AG10803 (cell line): ENCODE measurements around the gene NPLOC4.

Source experiments
- DNase-seq: peaks from one replicate; pipeline ENCODE4 v3.0.0; 2010; ENCODE audit warnings: low read depth
- H3K4me3 ChIP-seq: 2 replicates; pipeline ENCODE4 v1.5.1; 2011; ENCODE audit warnings: mild to moderate bottlenecking, low read length, control low read depth
- CTCF ChIP-seq: conservative IDR thresholded peaks from 2 replicates; pipeline ENCODE4 v1.5.1; 2011; ENCODE audit warnings: mild to moderate bottlenecking, low read length, control low read depth, inconsistent platforms

Gene NPLOC4

DNA sequence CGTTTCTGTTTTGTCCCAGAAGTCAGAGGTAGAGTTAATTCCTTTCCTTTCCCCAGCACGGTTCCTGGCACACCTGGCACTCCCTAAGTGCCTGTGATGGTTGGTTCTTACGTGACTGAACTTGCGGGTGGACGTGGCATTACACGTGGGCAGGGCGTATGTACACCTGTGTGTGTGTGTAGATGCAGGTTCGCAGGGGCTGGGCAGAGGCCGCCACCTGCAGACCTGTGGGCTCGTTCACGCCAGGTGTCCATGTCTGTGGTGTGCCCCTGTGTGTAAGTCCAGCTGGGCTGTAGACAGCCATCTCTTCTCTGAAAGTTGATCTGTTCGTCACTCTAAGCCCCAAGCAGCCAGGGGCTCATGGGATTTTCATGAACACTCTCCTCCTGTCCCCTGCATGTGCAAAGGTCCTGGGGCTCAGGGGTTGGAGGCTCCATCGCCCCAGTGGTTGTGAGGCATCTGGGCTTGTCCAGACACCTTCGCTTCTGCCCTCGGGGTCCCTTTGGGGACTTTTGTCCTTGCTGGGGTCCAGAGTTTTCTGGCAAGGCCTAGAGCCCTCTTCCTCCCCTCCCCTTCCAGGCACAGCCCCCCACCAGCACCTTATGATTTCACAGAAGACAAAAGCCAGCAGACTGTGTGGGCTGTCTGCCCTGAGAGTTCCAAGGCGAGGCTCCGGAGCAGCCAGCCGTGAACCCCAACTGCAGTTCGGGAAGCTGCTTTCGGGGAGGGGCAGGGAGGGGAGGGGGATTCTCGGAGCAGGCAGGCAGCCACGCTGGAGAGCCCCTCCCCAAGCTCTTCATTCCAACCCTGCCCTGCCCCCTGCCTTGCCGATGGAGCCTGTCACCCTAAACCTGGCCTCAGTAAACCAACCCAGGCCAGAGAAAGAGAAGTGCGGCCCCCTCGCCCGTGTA, 114.2 kb downstream of the NPLOC4 start:
- TF ChIP-seq CTCF, result no peak; the same call in none of the 2 replicates
- H3K4me3 ChIP-seq, result no peak overlapping the region
- DNase-seq, result no peak

DNA sequence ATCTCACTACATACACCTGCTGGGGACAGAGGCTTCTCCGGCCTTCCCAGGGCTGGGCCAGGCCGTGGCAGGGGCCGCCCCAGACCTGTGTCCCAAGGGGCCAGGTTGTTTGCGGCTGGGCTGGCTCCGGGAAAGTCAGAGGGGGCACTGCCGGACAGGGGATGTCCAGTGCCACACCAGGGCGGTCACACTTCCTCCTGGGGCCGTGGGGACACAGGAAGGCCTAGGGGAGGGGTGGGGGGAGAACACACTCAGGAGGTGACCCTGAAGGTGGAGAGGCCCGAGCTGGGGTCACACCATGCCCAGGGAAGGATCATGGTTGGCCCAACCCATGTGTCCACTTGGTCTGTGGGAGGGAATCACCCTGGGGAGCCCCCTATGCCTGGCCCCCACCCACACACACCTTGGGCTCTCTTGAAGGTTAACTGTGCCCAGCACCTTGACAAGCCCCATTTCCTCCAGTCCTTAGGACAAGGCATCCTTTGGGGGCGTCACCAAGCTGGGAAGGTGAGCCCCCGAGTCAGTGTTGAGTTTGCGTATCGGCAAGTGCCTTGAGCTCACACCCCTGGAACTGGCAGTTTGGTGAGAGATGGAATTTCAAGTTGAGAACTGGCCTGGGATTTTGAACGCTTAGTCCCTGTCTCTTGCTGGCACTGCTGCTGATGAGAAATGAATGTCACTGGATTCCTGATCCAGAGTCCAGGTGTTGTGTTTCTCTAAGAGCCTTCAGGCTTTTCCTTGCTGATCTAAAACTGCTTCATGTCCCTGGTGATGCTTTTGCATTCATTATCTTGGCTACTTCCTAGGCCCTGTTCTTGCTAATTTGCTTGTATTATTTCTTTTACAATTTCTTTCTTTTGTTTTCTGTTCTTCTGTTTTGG, 116.7 kb downstream of the NPLOC4 start:
- H3K4me3 ChIP-seq, result no peak overlapping the region
- no peak for TF ChIP-seq CTCF
- no peak for DNase-seq

- peak overlapping the region; percentile 51 for H3K4me3 ChIP-seq
- DNase-seq, result no peak
- no peak; the same call in 1 of the 2 replicates for TF ChIP-seq CTCF
Observed at GRCh38 chr17:81519284-81520020, 117.5 kb downstream of the NPLOC4 start.

- no peak for TF ChIP-seq CTCF
- peak overlapping the region; percentile 51 for H3K4me3 ChIP-seq
- no peak for DNase-seq
Observed at GRCh38 chr17:81518785-81519283, 118.1 kb downstream of the NPLOC4 start.

- H3K4me3 ChIP-seq, result peak overlapping the region; percentile 51
- no peak for TF ChIP-seq CTCF
- DNase-seq, result no peak
Observed at GRCh38 chr17:81518113-81518784, 118.7 kb downstream of the NPLOC4 start.

GRCh38 chr17:81517339-81518112, 119.4 kb downstream of the NPLOC4 start:
- no peak for DNase-seq
- no peak for TF ChIP-seq CTCF

More at GRCh38 chr17:81517339-81518112, 119.4 kb downstream of the NPLOC4 start:
- peak overlapping the region; percentile 51 for H3K4me3 ChIP-seq
